ENCODE data around the gene LRP5. TPM values are rescaled to one million over a fixed set of nuclear protein-coding genes. Genes with fewer than 3 reads are reported as not detected.

The LRP5 gene
- total RNA-seq, 1 donor from 2014 or later, result 101 TPM

GRCh38 chr11:68370211-68371111 lies 58.1 kb downstream of the LRP5 start:
- peak in 1 of 2 donors; percentile 16 for DNase-seq (ENCODE audit: low read depth in 2 of 2)

GRCh38 chr11:68371171-68372041 lies 59.0 kb downstream of the LRP5 start:
- peak in 1 of 2 donors; percentile 53 for DNase-seq (ENCODE audit: low read depth in 2 of 2)

- DNase-seq (ENCODE audit: low read depth in 2 of 2), result no peak
Measured at GRCh38 chr11:68372114-68372513, 59.7 kb downstream of the LRP5 start.

GRCh38 chr11:68372625-68373024 lies 60.2 kb downstream of the LRP5 start:
- no peak for DNase-seq (ENCODE audit: low read depth in 2 of 2)

GRCh38 chr11:68373189-68373814 lies 60.9 kb downstream of the LRP5 start:
- no peak for DNase-seq (ENCODE audit: low read depth in 2 of 2)

GRCh38 chr11:68373815-68374501 lies 61.6 kb downstream of the LRP5 start:
- DNase-seq (ENCODE audit: low read depth in 2 of 2), result peak; percentile 43 to 63

- no peak for DNase-seq (ENCODE audit: low read depth in 2 of 2)
Measured at GRCh38 chr11:68374531-68374930, 62.1 kb downstream of the LRP5 start.

GRCh38 chr11:68375337-68375736 lies 62.9 kb downstream of the LRP5 start:
- DNase-seq (ENCODE audit: low read depth in 2 of 2), result no peak

- DNase-seq (ENCODE audit: low read depth in 2 of 2), result no peak
Measured at GRCh38 chr11:68375766-68376165, 63.4 kb downstream of the LRP5 start.

GRCh38 chr11:68377389-68377795 lies 65.0 kb downstream of the LRP5 start:
- peak; percentile 41 to 67 for DNase-seq (ENCODE audit: low read depth in 2 of 2)

GRCh38 chr11:68379206-68379605 lies 66.8 kb downstream of the LRP5 start:
- DNase-seq (ENCODE audit: low read depth in 2 of 2), result peak; percentile 40 to 56

- DNase-seq (ENCODE audit: low read depth in 2 of 2), result peak; percentile 64 to 78
Measured at GRCh38 chr11:68380786-68381622, 68.6 kb downstream of the LRP5 start.

GRCh38 chr11:68381716-68382115 lies 69.3 kb downstream of the LRP5 start:
- DNase-seq (ENCODE audit: low read depth in 2 of 2), result peak; percentile 28

GRCh38 chr11:68382358-68382998 lies 70.1 kb downstream of the LRP5 start:
- no peak for DNase-seq (ENCODE audit: low read depth in 2 of 2)

GRCh38 chr11:68383976-68384501 lies 71.6 kb downstream of the LRP5 start:
- DNase-seq (ENCODE audit: low read depth in 2 of 2), result peak; percentile 41 to 66

- DNase-seq (ENCODE audit: low read depth in 2 of 2), result no peak
Measured at GRCh38 chr11:68384530-68385081, 72.2 kb downstream of the LRP5 start.

GRCh38 chr11:68385128-68385527 lies 72.7 kb downstream of the LRP5 start:
- no peak for DNase-seq (ENCODE audit: low read depth in 2 of 2)

GRCh38 chr11:68386331-68386978 lies 74.1 kb downstream of the LRP5 start:
- DNase-seq (ENCODE audit: low read depth in 2 of 2), result no peak

GRCh38 chr11:68387840-68388239 lies 75.4 kb downstream of the LRP5 start:
- DNase-seq (ENCODE audit: low read depth in 2 of 2), result no peak

Measured in lung microvascular endothelial cell (primary cell).